Sciatic nerve (tissue), 2 donors: ENCODE data around the gene OR5B21. TPM values are rescaled to one million over a fixed set of nuclear protein-coding genes. Genes with fewer than 3 reads are reported as not detected.

Experiments used
- ATAC-seq: fragments of 200-7000 bp; cut with Tn5 transposase; one replicate; pipeline ENCODE4 v1.9.1; 2020; ENCODE audit warnings: mild to moderate bottlenecking, moderate library complexity
- DNase-seq: peaks from one replicate; pipeline ENCODE4 v3.0.0-alpha.2; 2020; ENCODE audit warnings: low spot score
- intact Hi-C: fragments of 100-400 bp; cut with DNase I; formaldehyde crosslinking; loops from one replicate; pipeline ENCODE4 v1.14.2; 2022
- total RNA-seq: library from RNA; stranded (reverse); fragmentation: NEBNext Ultra II Directional; extraction: Animal tissue kit (Norgen Biotek cat#: 25700); gene quantifications from one replicate; pipeline ENCODE4 v1.2.1, GENCODE V29; 2021
- donor health status: DM: no; HTN: no; CAD: no.
- donor health status: DM: no; HTN: no; CAD: no.

OR5B21 gene
- not detected for total RNA-seq

- intact Hi-C loops, result no loop called here
- no peak for DNase-seq
- ATAC-seq, result no peak
Measured at GRCh38 chr11:58508005-58508404, at the start of gene OR5B21. Gene OR5B21 (minus strand): TSS chr11:58508105. CDS start chr11:58508105, 0 bp downstream.

- DNase-seq (no peak), ATAC-seq (no peak)
- intact Hi-C loops, result no loop called here
Measured at GRCh38 chr11:58549644-58550043, 41.7 kb upstream of the OR5B21 start.

GRCh38 chr11:58546841-58547240, 38.9 kb upstream of the OR5B21 start:
- ATAC-seq (no peak), DNase-seq (no peak)
- intact Hi-C loops, result no loop called here

GRCh38 chr11:58531865-58532341, 24.0 kb upstream of the OR5B21 start:
- ATAC-seq (no peak), DNase-seq (no peak)
- intact Hi-C loops, result no loop called here

DNA sequence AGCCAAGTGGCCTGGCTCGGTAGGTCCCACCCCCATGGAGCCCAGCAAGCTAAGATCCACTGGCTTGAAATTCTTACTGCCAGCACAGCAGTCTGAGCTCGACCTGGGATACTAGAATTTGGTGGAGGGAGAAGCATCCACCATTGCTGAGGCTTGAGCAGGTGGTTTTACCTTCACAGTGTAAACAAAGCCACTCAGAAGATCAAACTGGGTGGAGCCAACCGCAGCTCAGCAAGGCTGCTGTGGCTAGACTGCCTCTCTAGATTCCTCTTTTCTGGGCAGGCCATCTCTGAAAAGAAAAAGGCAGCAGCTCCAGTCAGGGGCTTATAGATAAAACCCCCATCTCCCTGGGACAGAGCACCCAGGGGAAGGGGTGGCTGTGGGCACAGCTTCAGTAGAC, 22.3 kb upstream of the OR5B21 start:
- DNase-seq, result no peak
- ATAC-seq, result no peak
- intact Hi-C loops, result no loop called here

DNA sequence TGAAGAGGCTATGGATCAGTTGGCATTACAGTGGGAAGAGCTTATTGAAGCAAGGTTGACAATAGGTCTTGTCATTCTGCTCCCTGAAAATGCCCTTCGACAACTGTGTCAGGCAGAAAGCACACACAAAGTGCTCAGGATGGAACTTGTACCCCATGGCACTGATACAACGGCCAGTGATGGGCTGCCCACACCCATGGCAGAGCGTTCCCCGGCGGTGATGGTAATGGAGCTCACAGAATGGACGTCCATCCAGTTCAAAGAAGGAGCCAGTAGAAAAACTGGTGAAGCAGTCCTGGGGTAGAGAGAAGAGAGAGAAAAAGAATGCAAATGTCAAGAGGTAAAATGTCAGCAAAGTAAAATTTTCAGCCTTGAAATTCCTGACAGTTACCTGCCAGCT, 19.5 kb upstream of the OR5B21 start:
- DNase-seq, result no peak
- intact Hi-C loops, result no loop called here
- no peak for ATAC-seq

DNA sequence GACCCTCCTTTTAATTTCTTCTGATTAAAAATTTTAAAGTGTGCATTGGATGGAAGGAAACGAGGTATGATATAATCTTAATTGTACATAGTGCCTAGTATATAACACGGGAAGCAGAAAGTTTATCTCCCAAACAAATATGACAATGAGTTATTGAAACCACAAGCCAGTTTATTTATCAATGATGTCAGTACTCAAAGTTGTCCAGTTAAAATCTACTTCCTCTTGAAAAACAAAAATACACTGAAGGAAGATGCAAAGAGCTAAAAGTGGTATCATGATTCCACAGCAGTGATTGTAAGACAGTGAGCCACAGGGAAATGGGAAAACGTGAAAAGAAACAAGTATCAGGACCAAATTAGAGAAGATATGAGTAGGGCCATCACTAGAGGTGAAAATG, 18.8 kb upstream of the OR5B21 start:
- ATAC-seq (no peak), DNase-seq (no peak)
- intact Hi-C loops, result no loop called here

- DNase-seq (no peak), ATAC-seq (peak; percentile 66)
- intact Hi-C loops, result no loop called here
Measured at GRCh38 chr11:58525037-58525614, 17.2 kb upstream of the OR5B21 start.

DNA sequence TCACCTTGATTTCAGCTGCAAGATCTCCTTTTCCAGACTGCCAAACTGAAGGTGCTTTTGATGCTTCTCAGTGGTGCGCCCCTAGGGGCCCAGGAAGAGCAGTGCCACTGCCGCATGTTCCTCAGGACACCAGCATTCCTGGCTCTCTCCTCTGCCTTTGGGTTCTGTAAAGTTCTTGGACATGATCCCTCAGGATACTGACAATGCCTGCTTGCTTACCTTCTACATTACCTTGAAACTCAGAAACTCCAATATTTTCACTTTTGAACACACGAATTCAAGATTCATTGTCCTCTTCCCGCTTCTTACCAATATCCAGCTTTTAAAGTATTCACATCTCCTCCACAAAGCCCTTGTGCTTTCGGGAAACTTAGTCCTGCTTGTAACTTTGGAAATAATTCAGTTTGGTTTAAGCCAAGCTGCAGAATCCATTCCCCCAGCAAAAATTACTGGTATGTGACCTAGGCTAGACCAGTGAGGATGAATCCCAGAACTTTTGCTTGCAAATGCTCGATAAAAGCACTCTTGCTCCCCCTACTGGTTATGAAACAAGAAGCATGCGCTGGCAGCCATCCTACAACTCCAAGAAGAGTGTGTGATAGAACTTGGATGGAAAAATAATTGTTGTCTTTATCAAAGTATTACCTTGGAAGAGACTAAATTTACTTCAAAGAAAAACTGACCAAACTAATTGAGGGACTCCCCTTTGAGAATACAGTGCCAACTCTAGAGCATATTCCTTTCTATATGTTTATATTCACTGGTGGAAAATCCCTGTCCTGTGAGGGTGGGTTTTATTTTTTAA, 16.5 kb upstream of the OR5B21 start:
- intact Hi-C loops, result no loop called here
- DNase-seq (peak; percentile 79), ATAC-seq (peak; percentile 93)

- intact Hi-C loops, result no loop called here
- no peak for ATAC-seq
- DNase-seq, result no peak
Measured at GRCh38 chr11:58513747-58514367, 6.0 kb upstream of the OR5B21 start.

GRCh38 chr11:58511636-58512035, 3.7 kb upstream of the OR5B21 start:
- ATAC-seq, result no peak
- intact Hi-C loops, result no loop called here
- DNase-seq, result no peak

GRCh38 chr11:58509748-58510147, 1.8 kb upstream of the OR5B21 start:
- no peak for ATAC-seq
- no peak for DNase-seq
- intact Hi-C loops, result no loop called here

GRCh38 chr11:58508814-58509213, 909 bp upstream of the OR5B21 start:
- DNase-seq, result no peak
- no peak for ATAC-seq
- intact Hi-C loops, result no loop called here

DNA sequence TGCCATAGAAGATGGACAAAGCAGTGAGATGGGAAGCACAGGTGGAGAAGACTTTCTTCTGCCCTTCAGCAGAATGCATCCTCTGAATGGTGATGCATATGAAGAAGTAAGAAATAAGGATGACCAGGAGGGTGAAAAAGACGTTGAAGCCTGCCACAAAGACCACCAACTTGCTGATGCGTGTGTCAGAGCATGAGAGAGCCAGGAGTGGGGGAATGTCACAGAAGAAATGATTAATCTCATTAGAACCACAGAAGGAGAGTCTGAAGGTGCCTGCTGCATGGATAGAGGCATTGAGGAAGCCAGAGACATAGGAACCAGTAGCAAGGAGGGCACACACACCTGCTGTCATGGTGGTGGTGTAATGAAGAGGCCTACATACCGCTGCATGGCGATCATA, 550 bp downstream of the OR5B21 start:
- DNase-seq (no peak), ATAC-seq (no peak)
- intact Hi-C loops, result no loop called here

DNA sequence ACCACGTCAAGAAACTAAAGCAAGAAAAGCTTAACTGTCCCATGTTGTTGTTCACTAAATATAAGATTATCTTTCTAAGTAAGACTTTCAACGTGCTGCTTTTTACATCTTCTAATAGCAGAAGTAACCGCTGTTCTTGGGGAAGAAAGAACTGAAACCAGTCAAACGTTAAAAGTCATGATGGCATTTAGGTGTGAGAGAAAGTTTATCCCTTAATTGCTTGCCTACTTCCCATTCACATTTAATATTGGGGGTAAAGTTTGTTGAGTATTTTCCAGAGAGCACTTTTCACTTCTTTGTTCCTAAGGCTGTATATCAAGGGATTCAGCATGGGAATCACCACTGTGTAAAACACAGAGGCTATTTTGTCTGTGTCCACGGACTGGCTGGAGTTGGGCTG, 970 bp downstream of the OR5B21 start:
- intact Hi-C loops, result no loop called here
- DNase-seq (no peak), ATAC-seq (no peak)

- ATAC-seq (no peak), DNase-seq (no peak)
- intact Hi-C loops, result no loop called here
Measured at GRCh38 chr11:58505849-58506248, 2.1 kb downstream of the OR5B21 start.

GRCh38 chr11:58504232-58504631, 3.7 kb downstream of the OR5B21 start:
- intact Hi-C loops, result no loop called here
- ATAC-seq, result no peak
- DNase-seq, result no peak

- no peak for ATAC-seq
- intact Hi-C loops, result no loop called here
- DNase-seq, result no peak
Measured at GRCh38 chr11:58503361-58503856, 4.5 kb downstream of the OR5B21 start.

DNA sequence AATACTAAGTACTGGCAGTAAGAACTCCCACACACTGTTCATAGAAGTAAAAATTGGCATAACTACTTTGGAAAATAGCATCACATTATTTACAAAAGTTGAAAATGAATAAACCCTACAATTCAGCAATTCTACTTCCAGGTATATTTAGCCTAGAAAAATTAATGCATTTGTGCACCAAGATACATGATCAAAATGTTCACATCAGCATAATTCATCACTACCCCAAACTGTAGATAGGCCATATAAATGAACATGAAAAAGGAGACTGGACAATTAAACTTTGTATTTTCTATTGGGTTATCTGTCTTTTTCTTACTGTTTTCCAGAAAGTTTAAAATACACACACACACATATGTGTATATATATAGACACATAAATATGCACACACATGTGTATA, 5.9 kb downstream of the OR5B21 start:
- DNase-seq (no peak), ATAC-seq (no peak)
- intact Hi-C loops, result no loop called here

GRCh38 chr11:58498464-58498863, 9.4 kb downstream of the OR5B21 start:
- no peak for DNase-seq
- intact Hi-C loops, result no loop called here
- no peak for ATAC-seq
